EH (cell line): ENCODE results near the gene NPFFR1.
"Not testable (repeated sequence)": the region's sequence is repeated elsewhere in the genome, so short reads cannot be mapped to it uniquely, and the experiment has no call there.

ENCODE experiments used
- DNase-seq: peaks from one replicate; pipeline ENCODE4 v3.0.0-alpha.2; 2015; ENCODE audit warnings: low read depth

The NPFFR1 gene

GRCh38 chr10:70285476-70285831 lies 1.6 kb upstream of the NPFFR1 start:
- no peak for DNase-seq

DNA sequence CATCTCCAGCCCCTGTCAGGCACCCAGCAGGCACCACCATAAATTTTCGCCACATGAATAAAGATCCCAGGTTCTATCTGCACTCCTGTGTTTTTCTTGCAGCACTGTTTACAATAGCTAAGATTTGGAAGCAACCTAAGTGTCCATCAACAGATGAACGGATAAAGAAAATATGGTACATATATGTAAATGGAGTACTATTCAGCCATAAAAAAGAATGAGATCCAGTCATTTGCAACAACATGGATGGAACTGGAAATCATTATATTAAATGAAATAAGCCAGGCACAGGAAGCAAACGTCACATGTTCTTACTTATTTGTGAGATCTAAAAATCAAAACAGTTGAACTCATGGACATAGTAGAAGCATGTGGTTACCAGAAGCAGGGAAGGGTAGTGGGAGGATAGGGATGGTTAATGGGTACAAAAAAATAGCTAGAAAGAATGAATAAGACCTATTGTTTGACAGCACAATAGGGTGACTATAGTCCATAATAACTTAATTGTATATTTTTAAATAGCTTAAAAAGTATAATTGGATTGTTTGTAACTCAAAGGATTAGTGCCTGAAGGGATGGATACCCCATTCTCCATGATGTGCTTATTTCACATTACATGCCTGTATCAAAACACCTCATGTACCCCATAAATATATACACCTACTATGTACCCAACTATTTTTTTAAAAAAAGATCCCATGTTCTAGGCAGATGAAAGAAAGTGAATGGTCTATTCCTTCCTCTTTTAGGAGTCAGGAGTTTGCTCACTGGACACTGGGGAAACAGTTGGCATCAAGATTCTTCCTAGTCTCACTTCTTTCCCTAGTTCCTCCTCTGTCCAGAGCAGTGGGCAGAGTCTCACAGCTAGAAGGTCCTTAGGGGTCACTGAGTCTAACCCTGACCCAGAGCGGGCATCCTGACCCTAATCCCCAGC lies 1.0 kb upstream of the NPFFR1 start:
- DNase-seq: no peak

DNA sequence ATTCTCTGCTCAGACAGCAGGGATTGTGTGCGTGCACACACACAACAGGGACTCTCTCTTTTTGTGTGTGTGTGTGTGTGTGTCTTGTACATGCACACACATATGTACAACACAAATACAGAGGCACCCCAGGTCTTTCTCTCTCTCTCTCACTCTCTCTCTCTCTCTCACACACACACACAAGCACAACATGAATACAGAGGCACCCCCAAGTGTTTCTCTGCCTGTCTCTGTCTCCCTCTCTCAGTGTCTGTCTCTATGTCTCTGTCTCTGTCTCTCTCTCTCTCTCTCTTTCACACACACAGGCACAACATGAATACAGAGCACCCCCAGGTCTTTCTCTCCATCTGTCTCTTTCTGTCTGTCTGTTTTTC lies 746 bp downstream of the NPFFR1 start:
- no peak for DNase-seq

GRCh38 chr10:70281609-70282008 lies 2.2 kb downstream of the NPFFR1 start:
- DNase-seq: no peak

- DNase-seq: no peak
Observed at GRCh38 chr10:70280099-70280498, 3.7 kb downstream of the NPFFR1 start.

GRCh38 chr10:70277396-70278030 lies 6.3 kb downstream of the NPFFR1 start:
- DNase-seq: no peak

DNA sequence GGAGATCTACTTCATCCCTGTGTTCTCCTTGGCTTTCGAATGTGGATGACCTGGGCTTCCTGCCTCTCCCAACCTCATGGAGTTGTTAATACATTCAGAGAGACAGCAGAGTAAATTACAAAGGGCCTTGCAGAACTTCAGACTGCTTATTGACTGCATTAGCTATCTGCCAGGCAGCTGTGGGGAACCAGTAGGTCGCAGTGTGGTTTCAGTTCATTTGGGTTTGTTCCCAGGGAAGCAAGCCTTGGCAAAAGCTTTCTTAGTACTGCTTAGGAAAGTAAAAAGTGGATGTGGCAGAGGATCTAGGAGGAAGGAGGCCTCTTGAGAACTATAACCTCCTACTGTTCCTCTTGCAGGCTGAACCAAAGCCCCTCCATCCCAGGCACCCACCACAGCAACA lies 9.2 kb downstream of the NPFFR1 start:
- peak; percentile 67 for DNase-seq

GRCh38 chr10:70272925-70273316 lies 10.9 kb downstream of the NPFFR1 start:
- peak; percentile 19 for DNase-seq

DNA sequence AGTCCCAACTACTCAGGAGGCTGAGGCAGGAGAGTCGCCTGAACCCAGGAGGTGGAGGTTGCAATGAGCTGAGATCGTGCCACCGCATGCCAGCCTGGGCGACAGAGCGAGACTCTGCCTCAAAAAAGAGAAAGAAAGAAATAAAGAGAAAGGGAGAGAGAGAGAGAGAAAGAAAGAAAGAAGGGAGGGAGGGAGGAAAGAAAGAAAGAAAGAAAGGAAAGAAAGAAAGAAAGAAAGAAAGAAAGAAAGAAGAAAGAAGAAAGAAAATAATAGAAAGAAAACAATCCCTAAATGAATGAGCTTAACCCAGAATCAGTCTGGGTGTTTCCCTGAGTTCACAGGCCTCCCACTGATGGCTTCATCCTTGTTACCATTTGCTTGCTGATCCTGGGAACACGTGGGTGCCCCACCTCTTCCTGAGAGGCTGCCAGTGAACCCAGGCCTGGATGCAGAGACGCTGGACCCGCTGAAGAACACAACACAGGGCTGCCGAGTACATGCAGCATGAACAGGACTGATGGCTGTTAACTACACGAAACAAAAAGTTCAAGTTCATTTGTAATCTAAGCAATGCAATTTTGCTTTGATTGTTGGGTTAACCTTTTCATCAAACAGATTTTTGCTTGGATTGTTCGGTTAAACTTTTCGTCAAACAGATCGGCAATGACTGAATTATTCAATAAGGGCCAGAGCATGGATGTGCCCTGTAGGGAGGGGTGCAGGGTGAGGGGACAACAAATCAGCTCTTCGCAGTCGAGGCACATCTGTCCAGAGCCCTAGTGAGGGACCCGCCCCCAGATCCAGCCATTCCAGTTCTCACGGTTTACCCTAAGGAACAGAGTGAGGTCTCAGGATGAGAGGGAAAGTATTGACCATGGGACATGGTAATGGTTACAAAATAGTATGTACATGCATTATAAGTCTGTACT lies 11.5 kb downstream of the NPFFR1 start:
- DNase-seq: no peak

DNA sequence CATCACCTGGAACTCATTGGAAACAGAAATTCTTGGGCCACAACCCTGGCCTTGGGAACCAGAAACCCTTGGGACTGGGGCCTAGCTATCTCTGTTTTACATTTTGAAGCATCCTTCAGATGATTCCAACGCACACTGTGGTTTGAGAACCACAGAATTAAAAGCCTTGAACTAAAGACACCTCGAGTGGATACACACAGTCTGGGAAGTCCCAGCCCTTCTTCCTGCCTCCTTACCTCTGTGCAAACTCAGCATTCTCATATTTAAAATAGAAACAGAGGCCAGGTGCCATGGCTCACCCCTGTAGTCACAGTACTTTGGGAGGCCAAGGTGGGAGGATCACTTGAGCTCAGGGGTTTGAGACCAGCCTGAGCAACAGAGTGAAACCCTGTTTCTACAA lies 12.9 kb downstream of the NPFFR1 start:
- DNase-seq: no peak

DNA sequence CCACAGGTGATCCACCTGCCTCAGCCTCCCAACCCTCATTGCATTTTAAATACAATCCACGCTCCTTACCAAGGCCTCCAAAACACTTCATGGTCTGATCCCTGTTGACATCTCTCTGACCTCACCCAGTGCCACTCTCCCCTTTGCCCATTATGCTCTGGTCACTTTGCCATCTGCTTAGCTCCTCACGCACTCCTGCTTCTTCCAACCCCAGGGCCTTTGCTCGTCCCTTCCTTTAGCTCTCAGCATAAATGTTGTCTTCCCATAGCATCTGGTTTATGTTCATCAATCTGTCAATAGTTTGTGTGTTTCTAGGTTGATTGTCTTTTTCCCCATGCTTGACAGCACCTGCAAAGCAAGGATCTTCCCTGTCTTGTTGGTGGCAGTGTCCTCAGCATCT lies 14.1 kb downstream of the NPFFR1 start:
- DNase-seq: no peak

GRCh38 chr10:70268376-70268775 lies 15.4 kb downstream of the NPFFR1 start:
- DNase-seq: no peak

DNA sequence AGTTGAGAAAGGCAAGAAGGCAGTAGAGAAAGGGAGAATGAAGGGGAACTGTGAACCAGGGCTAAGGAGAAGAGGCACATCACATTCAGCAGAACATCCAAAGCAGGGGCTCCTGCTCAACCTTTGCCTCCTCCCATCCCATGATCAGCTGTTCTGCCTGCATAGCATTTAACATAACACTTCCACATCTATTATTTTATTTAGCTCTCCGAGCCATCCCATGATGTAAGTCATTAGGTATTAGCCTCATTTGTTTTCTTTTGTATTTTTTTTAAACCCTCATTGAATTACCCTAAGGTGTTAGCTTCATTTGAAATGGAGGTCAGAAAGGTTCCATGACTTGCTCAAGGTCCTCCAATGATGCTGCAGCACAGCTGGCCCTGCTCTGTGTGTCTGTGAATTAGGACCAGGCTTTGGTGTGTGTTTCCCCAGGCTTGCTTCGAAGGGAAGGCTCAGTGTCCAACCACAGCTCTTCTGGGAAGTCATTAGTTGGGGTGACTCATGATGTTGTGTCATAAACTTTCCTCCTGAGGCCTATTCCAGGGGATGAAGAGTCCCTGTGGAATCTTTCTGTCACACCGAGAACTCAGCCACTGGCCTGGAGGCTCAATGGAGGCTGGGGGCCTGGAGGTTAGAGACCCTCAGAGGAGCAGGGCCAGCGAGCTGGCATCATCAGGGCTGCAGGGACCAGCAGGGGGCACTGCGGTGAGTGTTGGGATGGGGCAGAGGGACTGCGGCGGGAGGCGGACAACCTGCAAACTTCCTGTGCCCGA lies 16.5 kb downstream of the NPFFR1 start:
- peak; percentile 98 for DNase-seq

DNA sequence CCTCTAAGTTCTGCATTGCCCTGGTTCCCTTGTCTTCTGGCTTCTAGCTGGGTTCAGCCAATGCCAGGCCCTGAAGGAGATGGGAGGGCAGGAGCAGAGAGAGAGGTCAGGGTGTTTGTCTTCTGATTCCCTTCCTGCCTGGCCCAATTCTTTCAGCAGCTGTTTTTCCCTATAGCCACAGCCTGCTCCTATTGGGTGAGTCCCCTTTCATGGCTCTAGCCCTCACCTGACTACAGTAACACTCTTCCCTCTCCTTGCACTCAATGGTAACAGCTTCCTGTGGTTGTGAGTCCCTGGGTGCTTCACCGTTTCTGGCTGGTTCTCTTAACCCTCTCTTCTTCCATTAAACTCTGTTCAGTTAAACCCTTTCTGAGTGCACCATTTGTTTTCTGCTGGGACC lies 17.1 kb downstream of the NPFFR1 start:
- DNase-seq: peak; percentile 6

- DNase-seq: no peak
Observed at GRCh38 chr10:70266056-70266455, 17.7 kb downstream of the NPFFR1 start.

- DNase-seq: no peak
Observed at GRCh38 chr10:70265032-70265689, 18.6 kb downstream of the NPFFR1 start.

DNA sequence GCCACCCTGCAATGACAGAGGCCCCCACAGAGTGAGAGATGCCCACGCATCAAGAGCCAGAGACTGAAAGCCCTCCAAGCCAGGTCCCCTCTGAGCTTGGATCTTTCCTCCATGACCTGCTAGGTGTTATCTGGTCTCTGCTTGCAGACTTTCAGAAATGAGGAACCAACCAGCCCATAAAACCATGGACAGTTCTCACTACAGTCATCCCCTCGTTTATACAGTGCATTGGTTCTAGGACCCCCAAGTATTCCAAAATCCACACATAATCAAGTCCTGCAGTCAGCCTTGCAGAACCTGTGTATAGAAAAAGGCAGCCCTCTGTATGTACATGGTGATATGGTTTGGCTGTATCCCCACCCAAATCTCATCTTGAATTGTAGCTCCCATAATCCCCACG lies 23.1 kb downstream of the NPFFR1 start:
- no peak for DNase-seq

DNA sequence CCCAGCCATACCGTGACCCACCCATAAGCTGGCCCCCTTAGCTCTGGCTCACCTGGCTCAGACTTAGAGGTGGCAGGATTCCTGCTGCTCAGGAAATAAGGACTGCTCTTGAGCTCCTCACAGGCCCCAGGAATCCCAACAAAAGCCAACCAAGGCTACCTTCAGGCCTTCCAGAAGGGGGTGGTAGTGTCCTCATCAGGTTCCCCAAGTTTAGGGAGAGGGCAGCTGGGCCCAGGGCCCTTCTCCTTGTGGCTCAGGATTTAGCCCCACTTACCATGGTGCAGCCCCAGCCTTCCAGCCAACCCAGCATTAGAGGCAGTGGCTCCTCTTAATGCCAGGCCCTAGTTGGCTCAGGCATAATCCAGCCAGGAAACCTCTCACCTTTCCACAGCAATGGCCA lies 23.5 kb downstream of the NPFFR1 start:
- DNase-seq: no peak

GRCh38 chr10:70258216-70258615 lies 25.6 kb downstream of the NPFFR1 start:
- DNase-seq: no peak

GRCh38 chr10:70257816-70258215 lies 26.0 kb downstream of the NPFFR1 start:
- DNase-seq: not testable (repeated sequence)

DNA sequence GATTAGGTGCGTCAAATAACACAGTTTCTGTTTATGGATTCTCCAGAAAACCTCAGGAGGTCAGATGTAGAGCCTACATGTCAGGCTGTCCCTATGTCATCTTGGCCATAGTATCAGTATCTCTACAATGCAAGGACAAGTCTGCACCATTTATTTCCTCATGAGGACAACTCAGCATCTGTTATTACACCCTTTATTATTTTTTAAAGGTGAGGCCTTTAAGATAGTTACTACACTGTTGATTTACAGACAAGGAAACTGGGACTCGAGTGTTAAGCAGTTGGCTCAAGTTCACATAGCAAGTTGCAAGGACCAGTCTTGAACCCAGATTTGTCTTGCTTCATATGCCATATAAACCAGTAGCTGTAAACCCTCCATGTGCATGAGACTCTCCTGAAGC lies 27.3 kb downstream of the NPFFR1 start:
- no peak for DNase-seq
